K562 (cell line): ENCODE measurements around the gene SH3TC2. TPM values are rescaled to one million over a fixed set of nuclear protein-coding genes. Genes with fewer than 3 reads are reported as not detected.

Experiments
- ATAC-seq: fragments of 200-7000 bp; cut with Tn5 transposase; 3 replicates; pipeline ENCODE4 v1.9.1; 2020; ENCODE audit warnings: moderate library complexity
- BruUV-seq: library from RNA; stranded (reverse); fragments of 400-500 nt; replicated peaks from 2 replicates; lab custom pipeline; 2021; lab: Mats Ljungman, UMichigan
- CTCF ChIA-PET: fragments of 300-600 bp; formaldehyde crosslinking; extraction: SDS; loops from one replicate; lab custom pipeline; 2021; ENCODE audit warnings: low intra/inter-chr PET ratio; lab: Yijun Ruan, JAX
- POLR2A ChIA-PET: fragments of 300-600, 350-650 bp; sonication (Branson Sonifier 250); formaldehyde crosslinking; extraction: SDS; loops from one replicate; lab custom pipeline; 2021; ENCODE audit warnings: antibody characterized with exemption, inconsistent platforms; lab: Yijun Ruan, JAX
- DNase-seq, 4 experiments: peaks; one replicate each; pipeline versions ENCODE4 v3.0.0 to v3.0.0-alpha.2; 2011 to 2018; ENCODE audit warnings: low spot score in 3 of 4, mixed read lengths in 3 of 4; ENCODE audit errors: extremely low read depth in 1 of 4
- FAIRE-seq: peaks from 2 replicates; lab custom pipeline; 2011; peaks lifted over from hg19 to GRCh38; lab: Jason Lieb, UNC
- H2AFZ ChIP-seq: 2 replicates; pipeline ENCODE4 v1.6.0; 2011; ENCODE audit warnings: low read depth, low read length, control low read depth, inconsistent platforms
- H3K27ac ChIP-seq: fragments of 200-600 bp; 3 replicates; pipeline ENCODE4 v1.8.0; 2011; ENCODE audit warnings: low read depth, mild to moderate bottlenecking, control low read depth, inconsistent platforms, low read length, moderate library complexity, mixed read lengths; ENCODE audit errors: extremely low read depth
- H3K27me3 ChIP-seq, 2 experiments: fragments of 300-600 bp in 1 of 2; 2 replicates in 1 of 2; 3 replicates in 1 of 2; pipeline versions ENCODE4 v1.6.0 to v1.8.0; 2011; ENCODE audit warnings: inconsistent platforms in 2 of 2, low read length in 2 of 2, mild to moderate bottlenecking in 1 of 2, mixed read lengths in 1 of 2, moderate library complexity in 1 of 2; ENCODE audit not compliant: control insufficient read depth in 2 of 2, insufficient read depth in 2 of 2
- H3K36me3 ChIP-seq: fragments of 300-600 bp; 3 replicates; pipeline ENCODE4 v1.8.0; 2011; ENCODE audit warnings: mild to moderate bottlenecking, low read length, inconsistent platforms; ENCODE audit not compliant: control insufficient read depth, insufficient read depth
- H3K4me1 ChIP-seq, 2 experiments: fragments of 200-600 bp in 1 of 2; replicated peaks in 1 of 2; 2 replicates in 1 of 2; 3 replicates in 1 of 2; pipeline versions ENCODE4 v1.5.1 to v1.8.0; 2011; ENCODE audit warnings: inconsistent platforms in 2 of 2, low read length in 2 of 2, mild to moderate bottlenecking in 1 of 2, mixed read lengths in 1 of 2, moderate library complexity in 1 of 2; ENCODE audit not compliant: control insufficient read depth in 2 of 2, insufficient read depth in 2 of 2
- H3K4me2 ChIP-seq: 2 replicates; pipeline ENCODE4 v1.6.1; 2011; ENCODE audit warnings: low read length, control low read depth, inconsistent platforms, mixed read lengths; ENCODE audit not compliant: insufficient read depth
- H3K4me3 ChIP-seq: fragments of 200-600 bp; sonication (generic), shearing (Covaris generic); 2 replicates; pipeline ENCODE4 v1.5.1; 2016; ENCODE audit warnings: control low read depth, inconsistent platforms
- H3K79me2 ChIP-seq: fragments of 200-600 bp; 3 replicates; pipeline ENCODE4 v1.8.0; 2011; ENCODE audit warnings: low read length, inconsistent platforms; ENCODE audit not compliant: control insufficient read depth, insufficient read depth
- H3K9ac ChIP-seq, 2 experiments: 2 replicates each; pipeline versions ENCODE4 v1.6.0 to v1.6.1; 2011; ENCODE audit warnings: low read depth in 2 of 2, low read length in 2 of 2, control low read depth in 1 of 2, inconsistent platforms in 1 of 2, mild to moderate bottlenecking in 1 of 2, mixed read lengths in 1 of 2; ENCODE audit not compliant: insufficient read depth in 1 of 2
- H3K9me1 ChIP-seq: one replicate; pipeline ENCODE4 v1.6.0; 2011; ENCODE audit warnings: inconsistent platforms, mild to moderate bottlenecking, low read length, moderate library complexity; ENCODE audit not compliant: control insufficient read depth, insufficient read depth
- H3K9me3 ChIP-seq: replicated peaks from 2 replicates; pipeline ENCODE4 v1.5.1; 2011; ENCODE audit warnings: low read depth, low read length, inconsistent platforms; ENCODE audit not compliant: control insufficient read depth, insufficient read depth
- H4K20me1 ChIP-seq: replicated peaks from 2 replicates; pipeline ENCODE4 v1.6.1; 2011; ENCODE audit warnings: low read length, inconsistent platforms, mixed read lengths; ENCODE audit not compliant: control insufficient read depth, insufficient read depth
- CGGBP1 ChIP-seq: fragments of 250-450 bp; sonication (Bioruptor Pico); IDR thresholded peaks from 2 replicates; pipeline ENCODE4 v1.9.0; 2021; ENCODE audit warnings: mild to moderate bottlenecking
- TRIM25 ChIP-seq: fragments of 450-650 bp; IDR thresholded peaks from 2 replicates; pipeline ENCODE4 v1.7.0; 2016; ENCODE audit warnings: borderline replicate concordance
- ZNF77 ChIP-seq: fragments of 250-450 bp; sonication (Bioruptor Pico); IDR thresholded peaks from 2 replicates; pipeline ENCODE4 v1.5.0; 2020
- WGBS: fragments of 100-300 bp; shearing (Covaris generic); methylation state at CpG from one replicate; pipeline ENCODE4 v1.1.6; 2016; ENCODE audit warnings: low coverage, mixed read lengths; ENCODE audit not compliant: insufficient coverage; ENCODE audit errors: missing lambda C conversion rate; 5-methylcytosine and 5-hydroxymethylcytosine counted together
- in situ Hi-C: fragments of 300-500 bp; cut with MboI; formaldehyde crosslinking; loops from 4 replicates; pipeline ENCODE4 v1.15.0; 2018; ENCODE audit warnings: inconsistent platforms, mixed read lengths
- intact Hi-C: fragments of 100-400 bp; cut with micrococcal nuclease; formaldehyde crosslinking; loops from 2 replicates; pipeline ENCODE4 v1.14.2; 2022
- polyA plus RNA-seq, 8 experiments: library from polyadenylated mRNA; depleted of rRNA in 4 of 8; stranded (reverse) in 5 of 8; unstranded in 3 of 8; fragments of >200 nt; fragmentation: Nextera tagmentation in 2 of 8; fragmentation: Illumina TruSeq in 1 of 8; extraction: Ambion mirVana in 2 of 8; extraction: Trizol in 1 of 8; gene quantifications; 2 replicates each; pipeline versions ENCODE4 v1.2.1 to v1.2.3, GENCODE V29; 2011 to 2014; ENCODE audit warnings: inconsistent platforms in 1 of 8, missing spikeins in 1 of 8
- total RNA-seq, 7 experiments: library from RNA; depleted of rRNA in 6 of 7; stranded (reverse); fragments of >200 nt in 6 of 7; fragmentation: Illumina TruSeq in 2 of 7; extraction: Trizol in 2 of 7; gene quantifications; 2 replicates each; pipeline versions ENCODE4 v1.2.1 to v1.2.3, GENCODE V29; 2011 to 2021; ENCODE audit warnings: low replicate concordance in 1 of 7

Gene SH3TC2
- total and polyA plus RNA-seq, 9 of the 15 experiments (the other 6 are each of a cell fraction or from before 2014, with no cell fraction given) = 0.03 to 0.80 (median 0.55) TPM; not detected in 1

GRCh38 chr5:149088686-149089085, 25.8 kb upstream of the SH3TC2 start:
- POLR2A ChIA-PET = no interaction called here
- CTCF ChIA-PET = no interaction called here

GRCh38 chr5:149083846-149084245, 21.0 kb upstream of the SH3TC2 start:
- no TSS peak for BruUV-seq
- in situ Hi-C loops = no loop called here
- H3K9me3 ChIP-seq = no peaks in the 10 kb centered on the region
- H3K36me3 ChIP-seq = no peaks in the 10 kb centered on the region
- TF ChIP-seq TRIM25 (no peak), ZNF77 (no peak)
- POLR2A ChIA-PET = interaction anchor here (0.6 to 1.1 kb wide), 2 partner anchors 20 to 63 kb away, joined by 3 to 4 read pairs; no protein-coding TSS in a partner anchor
- intact Hi-C loops = loop anchor here (5.0 kb wide), 1 partner anchor 1622 kb away; no protein-coding TSS in a partner anchor
- CTCF ChIA-PET = no interaction called here
- no peak overlapping the region for H3K9ac ChIP-seq
- no peak for ATAC-seq
- 6% methylated on average over 5 of the region's 5 CpGs for WGBS
- no peaks in the 10 kb centered on the region for H3K9me1 ChIP-seq
- H3K4me2 ChIP-seq = no peak overlapping the region
- no peak overlapping the region for H3K4me3 ChIP-seq
- no peaks in the 10 kb centered on the region for H3K27me3 ChIP-seq
- DNase-seq = no peak
- no peak overlapping the region for H2AFZ ChIP-seq
- H3K79me2 ChIP-seq = no peaks in the 10 kb centered on the region
- H4K20me1 ChIP-seq = no peaks in the 10 kb centered on the region
- no peak overlapping the region for H3K27ac ChIP-seq
- H3K4me1 ChIP-seq = no peaks in the 10 kb centered on the region
- FAIRE-seq = no peak

More at GRCh38 chr5:149088686-149089085, 25.8 kb upstream of the SH3TC2 start:
- Histone ChIP-seq H3K36me3 (no peaks in the 10 kb centered on the region), H3K79me2 (no peaks in the 10 kb centered on the region), H3K9me3 (no peaks in the 10 kb centered on the region), H4K20me1 (no peaks in the 10 kb centered on the region), H3K4me1 (no peaks in the 10 kb centered on the region), H3K4me3 (no peak overlapping the region), H3K9me1 (no peaks in the 10 kb centered on the region), H2AFZ (no peak overlapping the region), H3K4me2 (no peak overlapping the region), H3K27ac (no peak overlapping the region), H3K9ac (no peak overlapping the region), H3K27me3 (no peaks in the 10 kb centered on the region)
- no TSS peak for BruUV-seq
- ATAC-seq (no peak), FAIRE-seq (no peak), DNase-seq (no peak)
- TF ChIP-seq CGGBP1 (CRISPR knock-in tag) = no peak
- 0% methylated on average over 3 of the region's 3 CpGs for WGBS
- intact Hi-C loops (no loop called here), in situ Hi-C loops (no loop called here)
